GM18907 (cell line): ENCODE data around the gene XKR3.
"Not testable (repeated sequence)": the region's sequence is repeated elsewhere in the genome, so short reads cannot be mapped to it uniquely, and the experiment has no call there.

Source experiments
- ATAC-seq: cut with Tn5 transposase; IDR thresholded peaks from one replicate; pipeline ENCODE4 v1.9.1; 2021; ENCODE audit warnings: mild to moderate bottlenecking, moderate library complexity; ENCODE audit not compliant: unreplicated experiment

Gene XKR3

DNA sequence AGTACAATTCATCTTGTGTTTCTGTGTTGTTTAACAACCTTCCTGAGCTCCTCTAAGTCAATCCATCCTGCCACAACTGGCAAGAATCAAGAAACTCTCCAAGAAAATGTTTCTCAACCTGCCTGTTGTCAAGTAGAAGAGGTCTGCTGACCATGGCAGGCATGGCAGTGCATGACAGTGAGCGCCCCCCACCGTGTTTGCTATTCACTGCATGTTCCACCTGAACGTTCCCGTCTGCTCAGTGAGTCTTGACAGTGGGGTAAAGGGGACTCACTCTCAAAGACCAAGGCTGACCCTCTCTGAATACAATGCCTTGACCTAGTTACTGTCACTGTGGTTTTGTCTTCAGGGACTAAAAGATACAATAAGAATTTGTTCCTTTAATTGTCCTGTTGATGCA lies 75.9 kb downstream of the XKR3 start:
- ATAC-seq: not testable (repeated sequence)

DNA sequence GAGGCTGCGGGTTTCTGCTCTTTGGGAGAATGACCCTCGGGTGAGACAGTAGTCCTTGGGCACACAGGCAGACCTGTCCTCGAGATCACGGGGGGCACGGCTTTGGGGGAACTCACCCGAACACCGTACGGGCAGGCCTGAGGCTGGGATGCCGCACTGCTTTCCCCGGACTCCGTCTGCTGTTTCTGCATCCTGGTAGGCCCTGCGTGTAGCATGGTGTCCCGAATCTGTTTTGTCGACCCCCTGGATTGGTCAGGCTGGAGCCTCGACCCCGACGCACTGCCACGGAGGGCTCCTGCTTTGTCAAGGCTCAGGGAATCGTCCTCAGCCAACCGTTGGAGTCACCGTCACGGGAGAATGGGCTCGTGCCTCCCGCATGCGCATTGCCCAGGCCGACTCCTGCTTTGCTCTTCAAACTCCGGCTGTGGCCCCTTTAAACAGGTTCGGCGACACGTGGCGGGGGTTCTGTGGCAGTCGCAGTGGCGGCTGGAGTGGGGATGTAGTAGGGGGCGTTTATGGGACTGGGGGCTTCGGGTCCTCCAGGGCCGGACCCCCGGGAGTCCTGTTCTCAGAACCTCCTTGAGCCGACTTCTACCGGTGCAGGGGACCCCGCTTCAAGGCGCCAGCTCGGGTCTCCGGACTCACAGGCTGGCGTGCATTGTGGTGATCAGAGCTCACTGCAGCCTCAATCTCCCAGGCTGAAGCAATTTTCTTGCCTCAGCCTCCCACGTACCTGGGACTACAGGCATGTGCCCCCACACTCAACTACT lies 76.9 kb downstream of the XKR3 start:
- not testable (repeated sequence) for ATAC-seq

DNA sequence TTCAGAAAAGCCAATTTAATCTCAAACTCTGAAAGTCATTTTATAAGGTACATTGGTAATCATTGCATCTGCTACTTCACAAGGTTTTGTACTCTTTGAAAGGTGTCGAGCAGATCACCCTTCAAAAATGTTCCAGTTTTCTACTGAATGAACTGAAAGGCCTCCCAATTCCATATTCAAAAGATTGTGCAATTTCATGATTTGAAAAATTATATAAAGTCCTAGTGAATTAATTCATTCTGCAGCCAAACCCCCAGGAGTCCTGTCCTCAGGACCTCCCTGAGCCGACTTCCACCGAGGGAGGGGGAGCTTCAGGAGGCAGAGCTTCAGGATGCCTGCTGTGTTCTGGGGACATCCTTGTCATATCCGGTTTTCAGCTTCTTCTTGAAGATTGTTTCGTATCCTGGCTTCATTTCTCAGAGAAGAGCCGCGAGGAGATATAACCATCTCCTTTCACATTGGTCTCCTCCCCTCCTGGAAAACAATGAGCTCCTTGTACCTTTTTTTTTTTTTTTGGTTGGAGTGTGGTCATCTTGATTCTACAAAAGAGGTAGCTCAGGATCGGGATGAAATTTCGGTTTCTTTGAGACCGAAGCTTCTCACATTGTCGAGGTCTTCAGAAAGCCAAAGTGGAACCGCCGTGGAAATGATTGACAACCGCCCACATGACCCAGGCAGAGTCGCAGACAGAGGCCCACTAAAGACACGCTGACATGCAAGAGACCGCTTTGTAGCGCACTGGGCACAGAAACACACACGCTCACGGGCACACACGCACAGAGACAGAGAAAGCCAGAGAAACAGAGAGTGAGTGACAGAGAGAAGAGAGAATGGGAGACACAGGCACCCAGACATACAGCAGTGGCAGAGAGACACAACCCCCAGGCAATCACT lies 77.7 kb downstream of the XKR3 start:
- ATAC-seq: not testable (repeated sequence)

DNA sequence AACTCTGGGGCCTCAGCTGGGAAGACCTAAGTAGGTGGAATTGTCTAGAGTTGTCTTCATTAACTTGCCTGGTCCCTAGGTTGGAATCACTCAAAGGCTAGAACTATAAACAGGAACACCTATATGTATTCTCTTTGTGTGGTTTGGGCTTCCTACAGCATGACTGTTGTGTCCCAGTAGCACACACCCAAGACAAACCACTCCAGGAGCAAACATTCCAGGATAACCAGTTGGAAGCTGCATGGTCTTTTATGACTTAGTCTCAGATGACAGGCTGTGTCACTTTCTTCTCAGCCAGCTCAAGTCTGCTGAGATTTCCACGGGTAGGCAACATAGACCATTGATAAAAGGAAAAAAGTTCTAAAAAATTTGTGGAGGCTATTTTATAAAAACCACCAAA lies 90.9 kb downstream of the XKR3 start:
- ATAC-seq: not testable (repeated sequence)
